SK-N-SH (cell line): Measurements from ENCODE around the gene FANCI. TPM values are rescaled to one million over a fixed set of nuclear protein-coding genes. Genes with fewer than 3 reads are reported as not detected.

ENCODE experiments used
- CTCF ChIA-PET: fragments of 300-600, 350-600 bp; formaldehyde crosslinking; extraction: SDS; loops from one replicate; lab custom pipeline; 2021; lab: Yijun Ruan, JAX
- POLR2A ChIA-PET: fragments of 350-600 bp; sonication (Branson Sonifier 250); formaldehyde crosslinking; extraction: SDS; loops from one replicate; lab custom pipeline; 2020; ENCODE audit warnings: antibody characterized with exemption, inconsistent platforms; lab: Yijun Ruan, JAX
- DNase-seq: peaks from one replicate; pipeline ENCODE4 v3.0.0; 2012
- H2AFZ ChIP-seq: fragments of 200-600 bp; sonication (generic); 2 replicates; pipeline ENCODE4 v1.8.1; 2016; ENCODE audit warnings: antibody characterized with exemption, mild to moderate bottlenecking, low read depth
- H3F3A ChIP-seq: fragments of 200-600 bp; sonication (generic); replicated peaks from 2 replicates; pipeline ENCODE3; 2016; ENCODE audit warnings: antibody characterized with exemption, mild to moderate bottlenecking; ENCODE audit not compliant: insufficient read depth
- H3K27ac ChIP-seq, 2 experiments: fragments of 200-500 bp in 1 of 2; fragments of 200-600 bp in 1 of 2; sonication (Bioruptor generic) in 1 of 2; sonication (generic), shearing (Covaris generic) in 1 of 2; 2 replicates each; pipeline versions ENCODE4 v1.5.1 to v1.6.1; 2014 to 2016; ENCODE audit warnings: low read depth in 2 of 2, inconsistent platforms in 1 of 2, low read length in 1 of 2, mild to moderate bottlenecking in 1 of 2, mixed read lengths in 1 of 2
- H3K27me3 ChIP-seq: fragments of 200-600 bp; sonication (generic), shearing (Covaris generic); 2 replicates; pipeline ENCODE4 v1.6.1; 2016; ENCODE audit warnings: mixed run types; ENCODE audit not compliant: insufficient read depth
- H3K36me3 ChIP-seq, 2 experiments: fragments of 200-500 bp in 1 of 2; fragments of 200-600 bp in 1 of 2; sonication (Bioruptor generic) in 1 of 2; sonication (generic) in 1 of 2; replicated peaks in 1 of 2; 2 replicates each; pipeline versions ENCODE3 to v1.5.1; 2014 to 2016; ENCODE audit warnings: low read length in 1 of 2, mild to moderate bottlenecking in 1 of 2; ENCODE audit not compliant: insufficient read depth in 2 of 2, control insufficient read depth in 1 of 2
- H3K4me1 ChIP-seq, 2 experiments: fragments of 200-500 bp in 1 of 2; fragments of 200-600 bp in 1 of 2; sonication (Bioruptor generic) in 1 of 2; sonication (generic), shearing (Covaris generic) in 1 of 2; 2 replicates each; pipeline versions ENCODE4 v1.5.1 to v1.6.1; 2014 to 2016; ENCODE audit warnings: low read depth in 1 of 2, low read length in 1 of 2, mixed run types in 1 of 2; ENCODE audit not compliant: insufficient read depth in 2 of 2, control insufficient read depth in 1 of 2
- H3K4me2 ChIP-seq: fragments of 200-600 bp; sonication (generic), shearing (Covaris generic); 2 replicates; pipeline ENCODE4 v1.6.1; 2017; ENCODE audit warnings: mixed run types
- H3K4me3 ChIP-seq, 2 experiments: fragments of 200-500 bp in 1 of 2; fragments of 200-600 bp in 1 of 2; sonication (Bioruptor generic) in 1 of 2; sonication (generic), shearing (Covaris generic) in 1 of 2; 2 replicates each; pipeline versions ENCODE4 v1.5.1 to v1.8.1; 2014 to 2016; ENCODE audit warnings: low read depth in 2 of 2, inconsistent platforms in 1 of 2, low read length in 1 of 2, mild to moderate bottlenecking in 1 of 2, mixed read lengths in 1 of 2, moderate library complexity in 1 of 2
- H3K79me2 ChIP-seq: fragments of 200-600 bp; sonication (generic); 2 replicates; pipeline ENCODE4 v1.8.1; 2017; ENCODE audit warnings: mild to moderate bottlenecking; ENCODE audit not compliant: insufficient read depth
- H3K9ac ChIP-seq: fragments of 200-600 bp; sonication (generic); 2 replicates; pipeline ENCODE4 v1.6.1; 2017; ENCODE audit warnings: mixed run types
- H3K9me2 ChIP-seq: fragments of 200-600 bp; sonication (generic); 2 replicates; pipeline ENCODE4 v1.6.1; 2017; ENCODE audit warnings: mixed run types
- H3K9me3 ChIP-seq: fragments of 200-600 bp; sonication (generic); 2 replicates; pipeline ENCODE4 v1.6.1; 2017; ENCODE audit warnings: mixed run types, mild to moderate bottlenecking, moderate library complexity
- H4K20me1 ChIP-seq: fragments of 200-600 bp; sonication (generic); 2 replicates; pipeline ENCODE4 v1.6.1; 2017; ENCODE audit warnings: mild to moderate bottlenecking, mixed run types; ENCODE audit not compliant: insufficient read depth
- EP300 ChIP-seq, 2 experiments: IDR thresholded peaks; 2 replicates each; pipeline versions ENCODE4 v1.4.0 to v1.6.1; 2012; ENCODE audit warnings: borderline replicate concordance in 1 of 2, low read depth in 1 of 2, low read length in 1 of 2
- RAD21 ChIP-seq: IDR thresholded peaks from 2 replicates; pipeline ENCODE4 v1.6.1; 2012; ENCODE audit warnings: mild to moderate bottlenecking, low read length
- RFX5 ChIP-seq: IDR thresholded peaks from 2 replicates; pipeline ENCODE4 v1.6.1; 2012; ENCODE audit warnings: mild to moderate bottlenecking, improper control_type of control experiment, low read length
- RXRA ChIP-seq: IDR thresholded peaks from 2 replicates; pipeline ENCODE4 v1.4.0; 2012; ENCODE audit warnings: low read depth, mild to moderate bottlenecking, borderline replicate concordance
- SIN3A ChIP-seq: IDR thresholded peaks from 2 replicates; pipeline ENCODE4 v1.6.1; 2012; ENCODE audit warnings: low read depth, mild to moderate bottlenecking, low read length, moderate library complexity, borderline replicate concordance
- SMC3 ChIP-seq: IDR thresholded peaks from 2 replicates; pipeline ENCODE4 v1.6.1; 2012; ENCODE audit warnings: low read depth, low read length, improper control_type of control experiment
- TAF1 ChIP-seq: IDR thresholded peaks from 2 replicates; pipeline ENCODE4 v1.6.1; 2012; ENCODE audit warnings: low read depth, mild to moderate bottlenecking, low read length, moderate library complexity, borderline replicate concordance
- TCF12 ChIP-seq: IDR thresholded peaks from 2 replicates; pipeline ENCODE4 v1.4.0; 2012
- TEAD4 ChIP-seq: IDR thresholded peaks from 2 replicates; pipeline ENCODE4 v1.4.0; 2012; ENCODE audit warnings: mild to moderate bottlenecking, borderline replicate concordance; ENCODE audit not compliant: insufficient read depth
- YY1 ChIP-seq: IDR thresholded peaks from 2 replicates; pipeline ENCODE4 v1.4.0; 2012; ENCODE audit warnings: low read depth, mild to moderate bottlenecking
- WGBS: methylation state at CpG from one replicate; pipeline ENCODE4 v1.1.6; 2017; ENCODE audit warnings: low lambda C conversion rate; 5-methylcytosine and 5-hydroxymethylcytosine counted together
- polyA plus RNA-seq, 3 experiments: library from polyadenylated mRNA; depleted of rRNA; stranded (reverse); fragments of >200 nt; gene quantifications; 2 replicates each; pipeline ENCODE4 v1.2.3, GENCODE V29; 2012
- TF ChIP-seq, protein P1 (sequence below): IDR thresholded peaks from 2 replicates; pipeline ENCODE4; 2012
- TF ChIP-seq, protein P2 (sequence below): IDR thresholded peaks from 2 replicates; pipeline ENCODE4 v1.4.0; 2012; ENCODE audit warnings: low read depth, borderline replicate concordance
- TF ChIP-seq, protein P3 (sequence below): fragments of 150-350 bp; IDR thresholded peaks from 2 replicates; pipeline ENCODE4 v1.6.1; 2017; ENCODE audit warnings: antibody characterized with exemption, low read length, low read depth, borderline replicate concordance

Gene FANCI
- polyA plus RNA-seq, 1 of the 3 experiments (the other 2 are of a cell fraction): 13.2 TPM

DNA sequence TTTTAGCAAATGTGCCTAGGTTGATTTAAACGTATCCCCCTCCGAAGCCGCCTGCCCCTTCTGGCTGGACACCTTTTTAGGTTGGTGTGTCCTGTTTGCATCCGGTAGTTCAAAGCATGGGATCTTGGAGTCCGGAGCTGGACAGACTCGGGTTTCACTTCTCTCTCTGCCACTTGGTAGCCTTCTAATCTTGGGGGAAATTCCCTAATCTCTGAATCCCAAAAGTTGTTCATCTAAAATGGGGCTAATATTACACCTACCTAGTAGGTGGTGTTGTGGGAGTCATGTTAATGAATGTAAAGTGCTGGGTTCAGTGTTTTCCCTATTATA lies 760 bp downstream of the FANCI start:
- H3F3A ChIP-seq: peaks cover 7% of the 10 kb centered on the region
- TF ChIP-seq, protein P1, sequence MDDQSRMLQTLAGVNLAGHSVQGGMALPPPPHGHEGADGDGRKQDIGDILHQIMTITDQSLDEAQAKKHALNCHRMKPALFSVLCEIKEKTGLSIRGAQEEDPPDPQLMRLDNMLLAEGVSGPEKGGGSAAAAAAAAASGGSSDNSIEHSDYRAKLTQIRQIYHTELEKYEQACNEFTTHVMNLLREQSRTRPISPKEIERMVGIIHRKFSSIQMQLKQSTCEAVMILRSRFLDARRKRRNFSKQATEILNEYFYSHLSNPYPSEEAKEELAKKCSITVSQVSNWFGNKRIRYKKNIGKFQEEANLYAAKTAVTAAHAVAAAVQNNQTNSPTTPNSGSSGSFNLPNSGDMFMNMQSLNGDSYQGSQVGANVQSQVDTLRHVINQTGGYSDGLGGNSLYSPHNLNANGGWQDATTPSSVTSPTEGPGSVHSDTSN: no peak
- TF ChIP-seq RAD21: no peak
- TF ChIP-seq, protein P2, sequence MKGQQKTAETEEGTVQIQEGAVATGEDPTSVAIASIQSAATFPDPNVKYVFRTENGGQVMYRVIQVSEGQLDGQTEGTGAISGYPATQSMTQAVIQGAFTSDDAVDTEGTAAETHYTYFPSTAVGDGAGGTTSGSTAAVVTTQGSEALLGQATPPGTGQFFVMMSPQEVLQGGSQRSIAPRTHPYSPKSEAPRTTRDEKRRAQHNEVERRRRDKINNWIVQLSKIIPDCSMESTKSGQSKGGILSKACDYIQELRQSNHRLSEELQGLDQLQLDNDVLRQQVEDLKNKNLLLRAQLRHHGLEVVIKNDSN: no peak
- TF ChIP-seq SIN3A: no peak
- no peak for TF ChIP-seq RFX5
- no peak for TF ChIP-seq YY1
- TF ChIP-seq SMC3: no peak
- TF ChIP-seq TAF1: no peak
- no peak for TF ChIP-seq RXRA
- TF ChIP-seq TCF12: no peak
- no peak for TF ChIP-seq TEAD4
- no peak for TF ChIP-seq EP300 (IDR thresholded peaks at IDR 0.05; ENCODE audit: borderline replicate concordance in 1 of 2, low read depth in 1 of 2, low read length in 1 of 2)
- POLR2A ChIA-PET: interaction anchor here (1.0 to 1.9 kb wide), 2 partner anchors 37 to 90 kb away, joined by 4 to 5 read pairs; partner anchors contain the start of gene POLG
- peaks cover 4 to 10% of the 10 kb centered on the region in 2 experiments; a peak in 3 of 4 replicates for H3K4me1 ChIP-seq
- CTCF ChIA-PET: interaction anchor here (0.6 to 3.9 kb wide), 10 partner anchors 27 to 1422 kb away, joined by 3 to 41 read pairs (median 3); no protein-coding TSS in a partner anchor
- H3K79me2 ChIP-seq: peaks cover 33% of the 10 kb centered on the region
- H3K36me3 ChIP-seq: peaks cover 13 to 21% of the 10 kb centered on the region in 2 experiments
- peak overlapping the region; percentile 43 to 72; a peak in 3 of 4 replicates for H3K27ac ChIP-seq
- peak overlapping the region; percentile 84 for H3K9ac ChIP-seq
- H3K9me3 ChIP-seq: 0 out of 2 replicates have a peak, but pooled peaks cover 1% of the 10 kb centered on the region
- H3K4me2 ChIP-seq: peak overlapping the region; percentile 93
- no peaks in the 10 kb centered on the region for H4K20me1 ChIP-seq
- peak overlapping the region; percentile 95 for H2AFZ ChIP-seq
- no peaks in the 10 kb centered on the region for H3K27me3 ChIP-seq
- DNase-seq: no peak
- peak overlapping the region; percentile 68 to 89 for H3K4me3 ChIP-seq
- WGBS: 2% methylated on average over 6 of the region's 6 CpGs
- H3K9me2 ChIP-seq: no peaks in the 10 kb centered on the region

DNA sequence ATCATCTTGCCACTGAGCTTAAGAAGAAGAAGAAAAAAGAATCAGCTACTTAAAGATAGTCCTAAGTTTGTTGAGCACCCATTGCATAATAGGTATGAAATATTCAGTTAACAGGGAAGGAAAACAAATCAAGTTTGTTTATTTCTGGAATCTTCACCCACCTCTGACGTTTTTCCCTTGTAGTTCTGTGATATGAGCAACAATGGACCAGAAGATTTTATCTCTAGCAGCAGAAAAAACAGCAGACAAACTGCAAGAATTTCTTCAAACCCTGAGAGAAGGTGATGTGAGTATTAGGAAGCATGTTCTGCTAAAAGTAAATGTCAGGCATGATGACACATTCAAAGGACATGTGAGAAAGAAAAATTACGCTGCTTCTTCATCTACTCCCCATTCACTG lies 3.7 kb downstream of the FANCI start:
- Histone ChIP-seq H3F3A (peaks cover 7% of the 10 kb centered on the region), H3K9ac (no peak overlapping the region), H2AFZ (no peak overlapping the region)
- DNase-seq: no peak
- TF ChIP-seq, protein P3, sequence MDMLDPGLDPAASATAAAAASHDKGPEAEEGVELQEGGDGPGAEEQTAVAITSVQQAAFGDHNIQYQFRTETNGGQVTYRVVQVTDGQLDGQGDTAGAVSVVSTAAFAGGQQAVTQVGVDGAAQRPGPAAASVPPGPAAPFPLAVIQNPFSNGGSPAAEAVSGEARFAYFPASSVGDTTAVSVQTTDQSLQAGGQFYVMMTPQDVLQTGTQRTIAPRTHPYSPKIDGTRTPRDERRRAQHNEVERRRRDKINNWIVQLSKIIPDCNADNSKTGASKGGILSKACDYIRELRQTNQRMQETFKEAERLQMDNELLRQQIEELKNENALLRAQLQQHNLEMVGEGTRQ: no peak
- TF ChIP-seq, all 33 proteins: peak for 0
- H3K4me3 ChIP-seq: no peak overlapping the region
- H3K4me2 ChIP-seq: no peak overlapping the region
- ChIA-PET POLR2A (no interaction called here), CTCF (no interaction called here)
- no peak overlapping the region for H3K27ac ChIP-seq
- 53% methylated on average over 2 of the region's 2 CpGs for WGBS
- H4K20me1 ChIP-seq: no peaks in the 10 kb centered on the region
- H3K36me3 ChIP-seq: peaks cover 32 to 35% of the 10 kb centered on the region in 2 experiments
- H3K4me1 ChIP-seq: peaks cover 4 to 10% of the 10 kb centered on the region in 2 experiments; a peak in 3 of 4 replicates
- no peaks in the 10 kb centered on the region for H3K9me2 ChIP-seq
- no peaks in the 10 kb centered on the region for H3K27me3 ChIP-seq
- peaks cover 33% of the 10 kb centered on the region for H3K79me2 ChIP-seq
- 0 out of 2 replicates have a peak, but pooled peaks cover 4% of the 10 kb centered on the region for H3K9me3 ChIP-seq
